Brain pericyte (primary cell): ENCODE results near the gene DLGAP1.

Source experiments
- DNase-seq: peaks from one replicate; pipeline ENCODE4 v3.0.0-alpha.2; 2012; ENCODE audit warnings: low read depth, low spot score

The DLGAP1 gene

GRCh38 chr18:3454365-3455089 lies 1000.6 kb downstream of the DLGAP1 start:
- no peak for DNase-seq

DNA sequence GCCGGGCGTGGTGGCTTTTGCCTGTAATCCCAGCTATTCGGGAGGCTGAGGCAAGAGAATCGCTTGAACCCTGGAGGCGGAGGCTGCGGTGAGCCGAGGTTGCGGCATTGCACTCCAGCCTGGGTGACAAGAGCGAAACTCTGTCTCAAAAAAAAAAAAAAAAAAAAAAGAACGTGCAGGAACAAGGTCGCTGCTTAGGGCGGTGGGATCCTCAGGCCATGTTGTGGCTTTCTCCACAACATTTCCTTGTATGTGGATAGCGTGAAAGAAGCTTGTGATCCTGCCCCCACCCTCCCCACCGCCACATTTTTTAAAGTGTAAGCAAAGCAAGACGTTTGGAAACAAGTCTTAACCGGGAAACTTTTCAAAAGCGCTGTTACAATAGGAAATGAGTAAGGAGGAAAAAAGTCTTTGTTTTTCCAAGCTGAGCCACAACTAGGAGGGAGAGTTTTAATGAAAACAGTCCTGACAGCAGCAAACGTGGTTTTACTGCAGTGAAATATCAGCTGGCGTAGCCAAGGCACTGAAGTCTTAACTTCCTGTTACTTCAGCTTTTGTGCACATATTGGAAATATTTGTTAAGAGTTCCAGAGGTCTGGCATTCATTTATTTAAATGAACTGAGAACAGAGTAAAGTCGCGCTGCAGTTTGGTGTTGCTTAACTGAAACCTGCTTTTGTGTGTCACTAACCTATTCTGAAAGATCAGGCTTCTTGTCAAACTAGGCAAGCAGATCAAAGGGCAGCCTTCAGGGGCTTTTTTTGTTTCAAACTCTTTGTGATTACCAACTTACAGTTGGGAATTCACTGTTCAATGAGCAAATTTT lies 1001.4 kb downstream of the DLGAP1 start:
- no peak for DNase-seq

- no peak for DNase-seq
Measured at GRCh38 chr18:3452750-3453539, 1002.2 kb downstream of the DLGAP1 start.

GRCh38 chr18:3451989-3452749 lies 1002.9 kb downstream of the DLGAP1 start:
- DNase-seq = no peak

DNA sequence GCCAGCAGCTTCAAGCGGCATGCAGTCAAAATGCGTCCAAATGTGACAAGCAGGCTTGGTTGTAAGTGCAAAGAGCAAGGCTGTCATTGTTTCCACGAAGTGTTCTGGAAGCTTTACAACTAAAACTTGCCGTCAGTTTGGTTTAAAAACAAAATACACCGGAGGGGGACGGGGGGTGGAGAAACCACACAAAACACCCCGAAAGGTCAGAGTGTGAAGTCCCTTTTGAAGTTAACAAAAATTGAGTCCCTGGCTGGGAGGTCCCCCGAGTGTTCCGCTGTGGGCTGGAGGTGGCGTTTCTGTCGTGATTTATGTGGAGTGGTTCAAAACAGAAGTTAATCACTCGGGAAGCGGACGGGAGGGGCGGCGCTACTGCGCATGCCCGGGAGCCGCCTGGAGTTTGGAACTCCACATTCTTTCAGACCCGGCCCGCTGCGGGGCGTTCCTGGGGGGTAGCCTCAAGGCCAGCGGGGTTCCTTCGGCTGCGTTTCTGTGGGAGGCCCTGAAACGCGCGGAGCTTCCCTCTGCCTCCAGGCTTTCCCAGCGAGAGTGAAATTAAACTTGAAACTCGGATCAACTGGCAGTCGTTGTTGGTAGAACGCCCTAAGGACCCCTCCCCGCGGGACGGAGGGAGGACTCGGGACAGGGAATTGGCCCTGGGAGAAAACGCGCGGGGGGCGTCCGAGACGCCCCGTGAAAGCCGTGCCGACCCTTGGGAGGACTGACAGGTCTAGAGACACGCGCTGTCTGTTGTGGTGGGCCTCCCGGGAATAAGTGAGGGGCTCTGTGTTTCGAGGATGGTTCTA lies 1003.7 kb downstream of the DLGAP1 start:
- no peak for DNase-seq

DNA sequence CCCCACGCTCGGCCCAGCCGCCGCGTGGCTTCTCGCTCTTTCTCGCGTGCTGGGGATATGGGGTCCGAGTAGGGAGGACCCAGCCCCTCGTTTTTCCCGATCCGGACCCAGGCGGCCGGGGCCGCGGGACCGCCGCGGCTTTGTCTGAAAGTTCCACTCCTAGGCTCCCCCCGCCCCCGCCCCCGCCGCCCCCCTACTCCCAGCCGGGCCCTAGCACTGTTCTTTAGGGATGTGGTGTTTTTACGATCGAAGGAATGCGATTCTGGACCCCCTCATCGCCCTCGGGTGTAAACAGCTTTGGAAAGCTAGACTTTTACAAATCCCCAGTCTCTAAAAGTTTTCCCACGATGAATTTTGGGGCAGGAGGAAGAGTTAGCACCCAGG lies 1004.3 kb downstream of the DLGAP1 start:
- DNase-seq = no peak

GRCh38 chr18:3450012-3450798 lies 1004.9 kb downstream of the DLGAP1 start, which contains the start of gene TGIF1:
Gene TGIF1, plus strand, starts transcription at chr18:3450172. Its CDS starts 318 bp downstream, at chr18:3450490.
- no peak for DNase-seq

DNA sequence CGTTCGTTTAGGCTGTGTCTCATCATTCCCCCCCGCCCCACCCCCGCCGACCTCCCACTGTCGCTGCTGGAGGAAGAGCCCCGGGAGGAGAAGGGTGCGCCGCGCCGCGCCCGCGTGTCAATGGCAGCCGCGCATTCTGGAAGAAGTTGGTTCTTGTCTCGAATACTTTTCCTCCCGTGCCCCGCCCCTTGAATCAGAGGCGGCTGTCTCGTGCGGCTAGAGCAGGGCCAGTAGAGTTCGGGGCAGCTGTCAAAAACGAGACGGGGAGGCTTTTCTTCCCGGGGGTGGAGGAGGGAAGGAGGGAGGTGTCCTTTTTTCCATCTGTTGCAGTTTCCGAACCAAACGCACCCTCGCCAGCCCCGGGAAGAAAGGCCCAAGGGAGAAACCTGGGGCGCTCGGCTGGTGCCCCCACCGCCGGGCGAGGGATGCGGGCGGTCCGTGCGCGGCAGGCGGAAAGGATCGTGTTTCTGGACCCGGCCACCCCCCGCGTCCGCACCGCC lies 1005.5 kb downstream of the DLGAP1 start:
- no peak for DNase-seq

GRCh38 chr18:3448838-3449511 lies 1006.1 kb downstream of the DLGAP1 start:
- DNase-seq = no peak

- no peak for DNase-seq
Measured at GRCh38 chr18:3447895-3448837, 1006.9 kb downstream of the DLGAP1 start.

GRCh38 chr18:3447068-3447894 lies 1007.8 kb downstream of the DLGAP1 start:
- DNase-seq = no peak
